Vagina (tissue), 2 donors: ENCODE measurements around the gene SMOC2. TPM values are rescaled to one million over a fixed set of nuclear protein-coding genes. Genes with fewer than 3 reads are reported as not detected.

Source experiments
- DNase-seq, 2 donors: peaks; one replicate each; pipeline ENCODE4 v3.0.0-alpha.2; 2017; ENCODE audit errors: extremely low spot score in 2 of 2
- H3K27ac ChIP-seq: fragments of 200-600 bp; sonication (generic); one replicate; pipeline ENCODE4 v1.5.1; 2019
- H3K27me3 ChIP-seq: fragments of 200-600 bp; sonication (generic); one replicate; pipeline ENCODE4 v1.5.1; 2019
- H3K36me3 ChIP-seq, 2 donors: fragments of 200-600 bp; sonication (generic); one replicate each; pipeline ENCODE4 v1.5.1; 2017 to 2019
- H3K4me1 ChIP-seq: fragments of 200-600 bp; sonication (generic); one replicate; pipeline ENCODE4 v1.5.1; 2019
- H3K4me3 ChIP-seq, 2 donors: fragments of 200-600 bp; sonication (generic); 1 replicate in 1 of 2; 2 replicates in 1 of 2; pipeline ENCODE4 v1.5.1; 2016 to 2019
- H3K9me3 ChIP-seq: fragments of 200-600 bp; sonication (generic); one replicate; pipeline ENCODE4 v1.5.1; 2019
- POLR2A ChIP-seq, 2 donors: fragments of 450-650 bp; IDR thresholded peaks; one replicate each; pipeline ENCODE4 v1.6.1; 2017; ENCODE audit warnings: antibody characterized with exemption in 2 of 2, mild to moderate bottlenecking in 2 of 2, moderate library complexity in 2 of 2
- POLR2AphosphoS5 ChIP-seq, 2 donors: sonication (generic); formaldehyde crosslinking; IDR thresholded peaks; one replicate each; pipeline ENCODE4 v1.9.0; 2017; ENCODE audit warnings: antibody characterized with exemption in 2 of 2, mild to moderate bottlenecking in 2 of 2, low read depth in 1 of 2; ENCODE audit not compliant: insufficient read depth in 1 of 2
- intact Hi-C: fragments of 100-400 bp; cut with DNase I; formaldehyde crosslinking; loops from one replicate; pipeline ENCODE4 v1.15.1; 2023
- total RNA-seq: library from RNA; depleted of rRNA; stranded (reverse); fragments of >200 nt; gene quantifications from one replicate; pipeline ENCODE4 v1.2.3, GENCODE V29; 2016
- TF ChIP-seq, protein P1 (sequence below), 3 experiments: fragments of 450-650 bp in 2 of 3; fragments of 200-600 bp in 1 of 3; sonication (generic) in 1 of 3; IDR thresholded peaks; one replicate each; pipeline ENCODE4 v1.5.1; 2017 to 2019; ENCODE audit warnings: antibody characterized with exemption in 3 of 3, mild to moderate bottlenecking in 2 of 3, moderate library complexity in 2 of 3

The SMOC2 gene
- total RNA-seq, 1 donor from 2014 or later = 22.1 TPM

DNA sequence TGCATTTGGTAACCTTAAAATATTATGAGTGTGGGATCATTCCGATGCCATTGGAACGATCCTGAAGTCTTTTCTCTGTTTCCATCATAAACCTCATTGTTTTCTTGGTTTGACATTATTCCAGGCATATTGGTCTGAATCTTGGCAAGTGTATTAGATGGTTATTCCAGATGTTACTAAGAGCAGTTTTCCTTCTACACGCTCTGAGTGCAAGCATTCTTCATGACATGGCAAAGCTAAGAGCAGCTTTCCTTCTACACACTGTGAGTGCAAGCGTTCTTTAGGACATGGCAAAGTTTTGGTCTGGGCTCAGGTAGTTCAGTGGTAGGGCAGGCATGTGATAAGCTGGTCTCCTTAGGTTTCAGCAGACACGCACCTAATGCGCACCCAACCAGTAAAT is 53.0 kb downstream of the SMOC2 start:
- Histone ChIP-seq H3K9me3 (no peaks in the 10 kb centered on the region), H3K27me3 (no peaks in the 10 kb centered on the region), H3K4me1 (no peaks in the 10 kb centered on the region), H3K4me3 (no peak overlapping the region), H3K27ac (no peak overlapping the region), H3K36me3 (no peaks in the 10 kb centered on the region)
- intact Hi-C loops = no loop called here
- DNase-seq = no peak
- no peak for TF ChIP-seq POLR2A (IDR thresholded peaks at IDR 0.05)
- TF ChIP-seq, protein P1, sequence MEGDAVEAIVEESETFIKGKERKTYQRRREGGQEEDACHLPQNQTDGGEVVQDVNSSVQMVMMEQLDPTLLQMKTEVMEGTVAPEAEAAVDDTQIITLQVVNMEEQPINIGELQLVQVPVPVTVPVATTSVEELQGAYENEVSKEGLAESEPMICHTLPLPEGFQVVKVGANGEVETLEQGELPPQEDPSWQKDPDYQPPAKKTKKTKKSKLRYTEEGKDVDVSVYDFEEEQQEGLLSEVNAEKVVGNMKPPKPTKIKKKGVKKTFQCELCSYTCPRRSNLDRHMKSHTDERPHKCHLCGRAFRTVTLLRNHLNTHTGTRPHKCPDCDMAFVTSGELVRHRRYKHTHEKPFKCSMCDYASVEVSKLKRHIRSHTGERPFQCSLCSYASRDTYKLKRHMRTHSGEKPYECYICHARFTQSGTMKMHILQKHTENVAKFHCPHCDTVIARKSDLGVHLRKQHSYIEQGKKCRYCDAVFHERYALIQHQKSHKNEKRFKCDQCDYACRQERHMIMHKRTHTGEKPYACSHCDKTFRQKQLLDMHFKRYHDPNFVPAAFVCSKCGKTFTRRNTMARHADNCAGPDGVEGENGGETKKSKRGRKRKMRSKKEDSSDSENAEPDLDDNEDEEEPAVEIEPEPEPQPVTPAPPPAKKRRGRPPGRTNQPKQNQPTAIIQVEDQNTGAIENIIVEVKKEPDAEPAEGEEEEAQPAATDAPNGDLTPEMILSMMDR (IDR thresholded peaks at IDR 0.05) = no peak
- no peak for TF ChIP-seq POLR2AphosphoS5 (IDR thresholded peaks at IDR 0.05; ENCODE audit: insufficient read depth in 1 of 2, low read depth in 1 of 2)

DNA sequence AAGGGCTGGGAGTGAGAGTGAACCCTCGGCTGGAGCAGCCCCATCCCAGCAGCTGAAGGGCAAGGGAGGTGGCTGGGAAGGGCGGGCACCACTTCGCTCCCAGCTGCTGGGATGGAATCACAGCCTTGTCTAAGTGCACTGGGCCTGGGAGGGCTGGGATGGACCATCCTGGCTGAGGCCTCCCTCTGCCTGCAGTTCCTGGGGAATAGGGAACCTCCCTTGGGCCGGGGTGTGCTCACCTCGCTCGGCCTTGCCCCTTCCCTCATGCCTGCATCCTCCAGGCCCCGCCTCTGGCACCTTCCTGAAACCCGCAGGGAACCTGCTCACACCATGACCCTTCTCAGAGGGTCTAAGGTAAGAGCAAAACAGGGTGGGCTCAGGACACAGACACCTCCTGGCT is 53.7 kb downstream of the SMOC2 start:
- no peak overlapping the region for H3K27ac ChIP-seq
- H3K27me3 ChIP-seq = no peaks in the 10 kb centered on the region
- H3K9me3 ChIP-seq = no peaks in the 10 kb centered on the region
- TF ChIP-seq POLR2A (IDR thresholded peaks at IDR 0.05) (no peak), POLR2AphosphoS5 (IDR thresholded peaks at IDR 0.05; ENCODE audit: insufficient read depth in 1 of 2, low read depth in 1 of 2) (no peak)
- TF ChIP-seq, protein P1 (IDR thresholded peaks at IDR 0.05) = no peak
- H3K4me3 ChIP-seq = no peak overlapping the region
- no peaks in the 10 kb centered on the region for H3K36me3 ChIP-seq
- DNase-seq = no peak
- no peaks in the 10 kb centered on the region for H3K4me1 ChIP-seq
- intact Hi-C loops = no loop called here

DNA sequence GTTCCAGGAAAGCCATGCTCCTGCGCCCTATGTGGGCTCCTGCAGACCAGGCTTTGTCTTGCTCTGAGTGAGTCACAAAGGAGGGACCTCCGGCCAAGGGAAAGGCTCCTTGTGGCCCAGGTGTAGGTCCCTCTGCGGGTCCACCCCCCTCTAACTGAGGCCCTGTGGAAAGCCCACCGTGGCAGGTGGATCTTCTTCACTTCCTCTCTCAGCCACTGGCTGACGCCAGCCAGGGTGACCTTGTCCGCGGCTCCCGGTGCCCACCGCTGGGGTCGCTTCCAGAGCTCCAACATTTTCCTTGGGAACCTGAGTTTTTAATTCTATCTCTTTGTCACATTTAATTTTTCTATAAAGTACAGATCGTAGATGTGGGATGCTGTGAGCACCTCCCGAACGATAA is 54.1 kb downstream of the SMOC2 start:
- TF ChIP-seq, protein P1 (IDR thresholded peaks at IDR 0.05) = no peak
- TF ChIP-seq POLR2A (IDR thresholded peaks at IDR 0.05) (no peak), POLR2AphosphoS5 (IDR thresholded peaks at IDR 0.05; ENCODE audit: insufficient read depth in 1 of 2, low read depth in 1 of 2) (no peak)
- no peak overlapping the region for H3K27ac ChIP-seq
- H3K9me3 ChIP-seq = no peaks in the 10 kb centered on the region
- H3K36me3 ChIP-seq = no peaks in the 10 kb centered on the region
- DNase-seq = no peak
- H3K4me1 ChIP-seq = no peaks in the 10 kb centered on the region
- H3K4me3 ChIP-seq = no peak overlapping the region
- intact Hi-C loops = no loop called here
- no peaks in the 10 kb centered on the region for H3K27me3 ChIP-seq

DNA sequence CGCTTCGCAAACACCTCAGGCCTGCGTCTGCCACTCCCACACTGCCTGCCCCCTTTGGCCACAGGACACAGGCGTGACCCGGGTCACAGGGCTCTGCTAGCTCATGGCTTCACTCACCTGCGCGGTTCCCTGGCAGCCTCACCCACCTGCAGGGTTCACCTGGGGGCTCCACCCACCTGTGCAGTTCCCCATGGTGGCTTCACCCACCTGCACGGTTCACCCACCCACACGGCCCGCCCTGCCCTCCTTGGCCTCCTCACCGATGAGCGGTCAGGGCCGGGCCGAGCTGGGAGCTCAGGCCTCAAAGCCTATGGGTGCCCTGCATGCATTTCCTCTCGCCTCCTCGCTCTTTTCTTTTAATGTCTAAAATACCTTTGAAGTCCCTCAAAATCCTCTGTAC is 54.7 kb downstream of the SMOC2 start:
- intact Hi-C loops = no loop called here
- Histone ChIP-seq H3K4me3 (no peak overlapping the region), H3K27ac (no peak overlapping the region), H3K9me3 (no peaks in the 10 kb centered on the region), H3K27me3 (no peaks in the 10 kb centered on the region), H3K4me1 (no peaks in the 10 kb centered on the region), H3K36me3 (no peaks in the 10 kb centered on the region)
- DNase-seq = no peak
- TF ChIP-seq POLR2A (IDR thresholded peaks at IDR 0.05) = no peak

DNA sequence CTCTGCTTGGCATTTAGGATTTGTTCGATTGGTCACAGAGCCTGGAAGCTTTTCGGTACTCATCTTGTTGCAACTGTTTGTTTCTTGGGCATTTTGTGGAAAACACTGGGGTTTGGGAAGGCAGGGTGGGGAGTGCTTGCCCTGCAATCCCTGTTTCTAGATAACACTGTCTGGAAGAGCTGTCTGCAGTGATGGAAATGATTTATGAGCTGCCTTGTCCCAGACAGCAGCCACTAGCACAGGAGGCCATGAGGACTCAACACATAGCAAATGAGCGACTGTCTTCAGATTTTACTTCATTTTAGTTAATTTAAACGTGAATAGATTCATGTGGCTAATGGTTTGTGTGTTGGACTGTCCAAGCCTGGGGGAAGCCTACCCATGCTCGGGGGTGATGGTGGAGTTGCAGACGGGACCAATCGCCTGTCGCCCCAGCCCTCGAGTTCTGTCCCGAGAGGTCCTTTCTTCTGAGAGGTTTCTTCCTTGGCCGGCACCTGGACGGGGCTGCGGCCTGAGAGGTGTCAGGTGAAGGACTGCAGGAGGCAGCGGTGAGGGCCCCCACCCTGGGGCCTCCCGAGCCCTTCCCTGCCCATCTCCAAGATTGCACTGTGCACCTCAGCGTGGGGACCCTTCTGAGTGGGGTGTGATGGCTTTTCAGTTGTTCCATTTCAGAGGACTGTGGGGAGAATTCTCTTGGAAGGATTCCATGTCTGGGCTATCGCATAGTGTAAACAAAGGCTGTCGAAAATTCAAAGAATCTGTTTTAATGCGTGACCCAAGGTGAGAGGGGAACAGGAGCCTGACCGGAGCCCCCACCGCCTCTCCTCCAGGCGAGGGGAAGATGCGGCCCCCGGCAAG is 55.4 kb downstream of the SMOC2 start:
- H3K36me3 ChIP-seq = no peaks in the 10 kb centered on the region
- no peak overlapping the region for H3K27ac ChIP-seq
- no peak for DNase-seq
- no peaks in the 10 kb centered on the region for H3K4me1 ChIP-seq
- H3K9me3 ChIP-seq = no peaks in the 10 kb centered on the region
- no peak overlapping the region for H3K4me3 ChIP-seq
- no peaks in the 10 kb centered on the region for H3K27me3 ChIP-seq
- intact Hi-C loops = no loop called here
- TF ChIP-seq POLR2AphosphoS5 (IDR thresholded peaks at IDR 0.05; ENCODE audit: insufficient read depth in 1 of 2, low read depth in 1 of 2) (no peak), POLR2A (IDR thresholded peaks at IDR 0.05) (no peak)
- TF ChIP-seq, protein P1 (IDR thresholded peaks at IDR 0.05) = no peak
